ENCODE data around the gene FAH.
"Not testable (repeated sequence)": the region's sequence is repeated elsewhere in the genome, so short reads cannot be mapped to it uniquely, and the experiment has no call there.

The FAH gene

DNA sequence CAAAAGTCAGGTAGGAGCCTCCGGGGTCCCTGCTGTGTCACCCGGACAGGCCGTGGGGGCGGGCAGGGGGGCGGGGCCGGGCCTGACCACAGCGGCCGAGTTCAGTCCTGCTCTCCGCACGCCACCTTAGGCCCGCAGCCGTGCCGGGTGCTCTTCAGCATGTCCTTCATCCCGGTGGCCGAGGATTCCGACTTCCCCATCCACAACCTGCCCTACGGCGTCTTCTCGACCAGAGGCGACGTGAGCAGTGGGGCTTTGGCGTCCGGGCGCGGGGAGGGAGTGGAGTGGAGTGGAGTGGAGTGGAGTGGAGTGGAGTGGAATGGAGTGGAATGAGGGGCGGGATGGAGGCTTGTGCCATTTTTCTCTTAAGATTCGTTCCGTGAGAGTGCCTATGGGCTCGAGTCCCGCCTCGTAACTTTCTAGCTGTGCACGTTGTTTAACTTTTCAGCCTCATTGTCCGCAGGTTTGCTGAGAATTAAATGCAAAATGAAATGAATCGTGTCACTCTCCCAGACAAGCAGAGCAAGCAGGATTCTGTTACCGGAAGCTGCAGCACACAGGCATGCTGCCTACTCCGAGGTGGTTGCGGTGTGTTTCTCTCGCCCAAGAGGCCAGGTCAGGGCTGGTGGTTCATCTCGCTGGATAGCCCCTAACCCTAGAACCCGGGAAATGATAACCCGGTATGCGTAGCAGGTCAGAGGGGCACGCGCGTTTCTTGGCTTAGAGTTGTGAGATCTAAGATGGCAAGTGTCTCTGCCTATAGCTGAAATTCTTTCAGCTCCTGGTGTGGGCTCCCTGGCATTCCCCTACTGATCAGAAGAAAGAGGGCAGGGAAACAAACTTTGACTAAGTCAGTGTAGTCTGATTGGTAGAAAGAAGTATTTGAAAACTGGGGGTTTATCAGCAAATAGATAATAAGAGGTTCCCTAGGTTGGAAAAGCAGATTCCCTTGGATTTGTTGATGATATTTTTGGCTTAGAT lies at the start of gene FAH:
Gene FAH (plus strand): TSS at position 104 of the 981 bp plus-strand sequence. CDS start 56 bp downstream, at position 160.
- DNase-seq (ENCODE audit: low read depth) = peak; percentile 69

DNA sequence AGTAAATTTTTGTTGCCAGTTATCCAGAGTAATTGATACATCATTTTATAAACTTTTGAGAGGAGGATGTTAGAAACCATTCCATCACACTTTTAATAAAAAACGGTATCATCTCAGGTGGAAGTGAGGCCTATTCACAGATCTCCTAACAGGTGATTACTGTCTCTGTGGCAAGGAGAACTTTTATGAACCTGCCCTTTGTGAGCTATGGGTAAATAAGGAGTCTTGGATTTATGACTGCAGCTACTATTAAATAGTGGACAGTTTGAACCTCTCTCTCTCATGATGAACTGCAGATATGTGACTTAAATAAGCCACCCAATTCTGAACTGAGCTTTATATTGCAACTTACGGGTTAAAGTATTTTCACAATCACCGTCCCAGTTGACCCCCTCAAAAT lies 47.6 kb upstream of the FAH start:
- no peak for DNase-seq (ENCODE audit: low read depth)

DNA sequence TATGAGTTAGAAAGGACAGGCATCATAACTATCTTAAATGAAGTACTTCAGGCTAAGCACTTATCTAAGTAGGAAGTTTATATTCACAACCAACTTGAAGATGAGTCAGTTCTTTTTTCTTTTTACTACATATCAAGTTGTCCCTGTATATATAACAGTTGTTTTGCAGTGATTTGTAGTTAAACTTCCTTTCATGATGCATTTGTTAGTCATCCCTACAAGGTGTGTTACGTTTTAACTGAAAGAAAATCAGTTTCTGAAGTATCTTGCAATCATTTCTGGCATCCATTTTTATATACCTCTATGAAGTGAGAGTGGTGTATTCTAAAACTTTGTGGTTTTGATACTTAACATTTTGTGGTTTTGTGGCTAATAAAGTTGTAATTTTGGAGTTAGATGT lies 47.2 kb upstream of the FAH start:
- DNase-seq (ENCODE audit: low read depth) = peak; percentile 84

DNA sequence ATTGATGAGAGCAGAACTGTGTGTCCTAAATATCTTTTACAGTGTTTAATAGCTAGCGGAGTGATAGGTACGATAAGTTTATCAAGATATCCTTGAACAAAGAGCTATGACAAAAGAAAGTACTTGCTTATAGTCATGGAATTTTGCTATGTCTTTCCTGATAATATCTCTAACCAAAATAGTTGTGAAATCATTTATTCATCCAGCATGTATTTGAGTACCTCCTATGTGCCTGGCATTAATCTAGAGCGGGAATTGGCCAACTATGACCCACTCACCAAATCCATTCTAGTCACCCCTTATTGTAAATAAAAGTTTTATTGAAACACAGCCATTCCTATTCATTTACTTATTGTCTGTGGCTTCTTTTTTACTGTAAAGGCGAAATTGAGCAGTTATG lies 46.7 kb upstream of the FAH start:
- DNase-seq (ENCODE audit: low read depth) = peak; percentile 63

DNA sequence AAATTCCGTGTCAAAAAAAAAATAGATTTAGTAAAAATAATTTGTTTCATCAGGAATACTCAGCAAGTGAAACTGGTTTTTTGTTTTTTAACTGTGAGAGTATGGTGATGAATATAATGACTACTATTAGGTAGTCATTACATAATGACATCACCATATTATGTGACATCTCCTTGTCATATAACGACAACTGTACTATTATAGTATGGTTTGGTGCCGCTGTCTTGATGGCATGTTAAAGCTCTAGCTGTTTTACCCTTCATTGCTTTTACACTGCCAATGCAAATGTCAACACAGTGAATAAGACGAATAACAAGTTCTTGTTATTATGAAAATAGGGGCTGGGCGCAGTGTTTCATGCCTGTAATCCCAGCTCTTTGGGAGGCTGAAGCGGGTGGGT lies 45.6 kb upstream of the FAH start:
- DNase-seq (ENCODE audit: low read depth) = no peak

DNA sequence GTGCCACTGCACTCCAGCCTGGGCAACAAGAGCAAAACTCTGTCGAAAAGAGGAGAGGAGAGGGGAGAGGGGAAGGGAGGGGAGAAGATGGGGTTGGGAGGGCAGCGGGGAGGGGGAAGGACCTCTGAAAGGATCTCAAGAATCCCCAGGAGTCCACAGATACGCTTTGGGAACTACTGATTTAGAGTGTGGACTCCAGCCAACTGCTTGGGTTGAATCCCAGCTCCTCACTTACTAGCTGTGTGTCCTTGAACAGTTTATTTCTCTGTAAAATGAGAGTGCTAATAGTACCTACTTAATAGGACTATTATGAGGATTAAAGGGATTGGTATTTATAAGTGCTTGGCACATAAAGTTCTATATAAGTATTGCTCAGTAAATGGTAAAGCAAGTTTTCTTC lies 45.0 kb upstream of the FAH start:
- peak; percentile 7 for DNase-seq (ENCODE audit: low read depth)

DNA sequence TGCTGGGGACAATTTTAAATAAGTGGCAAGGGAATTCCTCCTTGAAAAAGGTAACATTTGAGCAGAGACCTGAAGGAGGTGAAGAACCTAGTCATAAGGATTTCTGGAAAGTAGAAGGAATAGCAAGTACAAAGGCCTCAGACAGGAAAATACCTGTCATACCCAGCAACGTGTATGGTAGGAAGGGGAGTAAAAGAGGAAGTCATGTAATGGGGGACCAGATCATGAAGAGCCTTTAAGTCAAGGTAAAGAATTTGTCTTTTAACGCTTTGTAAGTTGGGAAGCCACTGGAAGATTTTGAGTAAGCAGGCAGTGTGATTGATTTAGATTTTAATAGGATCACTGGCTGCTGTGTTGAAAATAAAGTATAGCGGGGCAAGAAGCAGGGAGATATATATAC lies 43.4 kb upstream of the FAH start:
- no peak for DNase-seq (ENCODE audit: low read depth)

DNA sequence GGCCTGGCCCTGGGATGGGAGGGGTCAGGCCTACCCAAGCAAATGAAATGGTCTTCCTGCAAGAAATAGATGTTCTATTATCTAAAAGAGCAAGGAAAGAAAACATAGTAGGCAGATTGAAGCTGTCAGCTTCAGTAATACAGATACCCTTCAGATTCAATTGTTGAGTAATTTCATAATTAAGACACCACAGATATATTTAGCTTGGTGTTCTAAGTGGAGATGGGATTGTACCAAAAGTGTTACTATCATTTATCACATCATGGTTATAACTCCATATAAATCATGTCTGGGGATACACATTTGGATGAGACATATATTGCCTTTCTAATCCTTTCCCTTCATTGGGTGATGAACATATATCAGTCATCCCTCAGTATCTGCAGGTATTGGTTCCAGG lies 41.9 kb upstream of the FAH start:
- no peak for DNase-seq (ENCODE audit: low read depth)

DNA sequence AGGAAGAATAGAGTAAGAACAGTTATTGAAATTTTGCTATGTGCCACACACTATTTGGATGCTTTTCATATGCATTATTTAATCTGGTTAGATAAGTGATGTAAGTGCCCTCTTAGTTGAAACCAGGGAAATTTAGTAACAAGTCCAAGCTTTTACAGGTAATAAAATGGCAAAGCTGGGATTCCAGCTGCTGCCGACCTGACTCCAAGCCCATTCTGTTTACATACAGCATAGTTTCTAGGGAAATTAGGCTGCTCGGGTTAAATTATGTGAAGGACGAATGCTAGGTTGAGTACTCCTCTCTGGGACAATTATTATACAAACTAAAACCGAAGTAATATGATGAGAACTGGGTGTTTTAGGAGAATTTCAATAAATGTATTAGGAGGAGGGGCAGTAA lies 38.7 kb upstream of the FAH start:
- no peak for DNase-seq (ENCODE audit: low read depth)

DNA sequence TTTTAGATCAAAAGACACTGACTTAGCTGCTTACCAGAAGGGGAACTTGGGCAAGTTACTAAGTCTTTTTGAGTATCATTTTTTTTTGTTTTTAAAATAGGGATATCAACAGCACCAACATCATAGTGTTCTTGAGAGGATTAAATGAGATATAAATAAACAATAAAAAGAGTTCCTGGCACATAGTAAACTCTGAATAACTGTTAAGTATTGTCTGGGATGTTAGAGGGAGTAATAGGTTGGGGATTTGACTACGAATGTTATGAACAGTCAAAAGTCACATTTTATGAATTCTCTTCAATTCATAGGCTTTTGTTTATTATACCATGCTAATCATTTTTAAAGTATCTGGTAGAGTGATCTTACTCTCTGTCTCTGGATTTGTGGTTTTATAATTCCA lies 37.8 kb upstream of the FAH start:
- no peak for DNase-seq (ENCODE audit: low read depth)

DNA sequence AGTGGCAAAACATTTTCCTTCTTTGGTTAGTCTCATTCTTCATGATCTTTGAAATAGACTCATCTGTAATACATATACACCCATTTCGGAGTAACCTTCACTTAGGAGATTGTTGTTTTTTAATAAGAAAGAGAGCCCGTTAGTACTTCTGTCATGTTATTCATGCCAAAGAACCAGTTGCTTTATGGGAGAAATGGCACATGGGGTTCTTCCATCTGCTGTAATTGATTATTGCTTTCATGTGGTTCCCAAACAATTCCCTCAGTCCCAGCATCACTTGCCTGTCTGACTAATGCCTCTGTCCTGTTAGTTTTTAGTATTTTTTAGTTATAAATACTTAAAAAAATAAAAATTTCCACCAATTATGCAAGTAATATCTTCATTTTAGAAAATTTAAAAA lies 33.8 kb upstream of the FAH start:
- DNase-seq (ENCODE audit: low read depth) = no peak

DNA sequence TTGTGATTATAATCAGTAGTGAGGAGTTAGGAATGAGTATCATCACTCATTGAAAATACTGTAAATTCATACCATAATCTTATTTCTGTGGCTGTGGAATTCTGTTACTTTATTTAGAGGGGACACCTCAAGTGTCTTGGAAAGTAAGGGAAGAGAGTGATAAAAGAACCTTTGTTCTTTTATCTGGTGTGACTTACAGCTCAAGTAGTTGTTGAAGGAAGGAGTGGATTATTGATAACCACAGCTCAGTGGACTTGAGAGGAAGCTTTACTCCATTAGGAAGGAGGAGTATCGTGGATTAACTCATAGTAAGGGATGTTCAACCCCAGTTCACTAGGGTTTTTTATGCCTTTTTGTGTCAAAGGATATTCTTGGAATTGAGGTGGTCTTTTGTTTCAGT lies 32.2 kb upstream of the FAH start:
- no peak for DNase-seq (ENCODE audit: low read depth)

DNA sequence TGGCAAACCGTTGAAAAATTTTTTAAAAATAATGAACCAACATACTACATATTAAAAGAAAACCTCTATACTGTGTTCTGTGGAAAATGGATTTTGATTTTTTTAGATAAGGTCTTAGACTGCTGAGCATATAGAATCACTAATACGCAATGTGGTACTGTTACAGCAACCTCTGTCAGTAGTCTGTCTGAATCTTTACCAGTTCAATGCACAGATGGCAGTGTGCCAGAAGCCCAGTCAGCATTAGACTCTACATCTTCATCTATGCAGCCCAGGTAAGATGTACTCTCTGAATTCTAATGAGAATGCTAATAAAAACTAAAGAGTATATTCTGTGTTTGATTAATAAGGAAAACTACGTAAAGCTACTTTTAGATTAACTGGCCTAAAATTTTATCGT lies 31.3 kb upstream of the FAH start:
- DNase-seq (ENCODE audit: low read depth) = no peak

DNA sequence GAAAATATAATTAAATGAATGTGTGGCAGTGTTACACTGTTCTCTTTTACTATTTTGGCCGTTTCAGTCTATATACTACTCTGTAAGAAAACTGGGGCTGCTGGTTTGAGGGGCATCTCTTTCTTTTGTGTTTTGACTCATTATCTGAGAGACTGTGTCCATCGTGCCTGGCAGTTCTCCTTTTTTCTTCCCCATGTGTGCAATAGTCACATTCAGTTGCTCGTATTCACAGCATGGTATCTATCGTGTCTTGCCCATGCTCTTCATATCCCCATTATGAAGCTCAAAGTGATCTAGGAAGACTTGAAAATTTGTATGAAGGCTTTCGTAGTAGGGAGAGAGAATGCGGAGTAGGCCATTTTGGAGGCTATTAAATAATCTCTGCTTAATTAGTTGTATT lies 29.8 kb upstream of the FAH start:
- no peak for DNase-seq (ENCODE audit: low read depth)

DNA sequence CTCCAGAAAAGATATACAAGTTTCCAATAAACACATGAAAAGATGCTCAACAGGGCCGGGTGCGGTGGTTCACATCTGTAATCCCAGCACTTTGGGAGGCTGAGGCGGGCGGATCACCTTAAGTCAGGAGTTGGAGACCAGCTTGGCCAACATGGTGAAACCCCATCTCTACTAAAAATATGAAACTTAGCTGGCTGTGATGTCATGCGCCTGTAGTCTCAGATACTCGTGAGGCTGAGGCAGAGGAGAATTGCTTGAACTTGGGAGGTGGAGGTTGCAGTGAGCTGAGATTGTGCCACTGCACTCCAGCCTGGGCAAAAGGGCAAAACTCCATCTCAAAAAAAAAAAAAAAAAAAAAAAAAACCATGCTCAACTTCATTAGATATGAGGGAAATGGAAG lies 25.5 kb upstream of the FAH start:
- DNase-seq (ENCODE audit: low read depth) = not testable (repeated sequence)

DNA sequence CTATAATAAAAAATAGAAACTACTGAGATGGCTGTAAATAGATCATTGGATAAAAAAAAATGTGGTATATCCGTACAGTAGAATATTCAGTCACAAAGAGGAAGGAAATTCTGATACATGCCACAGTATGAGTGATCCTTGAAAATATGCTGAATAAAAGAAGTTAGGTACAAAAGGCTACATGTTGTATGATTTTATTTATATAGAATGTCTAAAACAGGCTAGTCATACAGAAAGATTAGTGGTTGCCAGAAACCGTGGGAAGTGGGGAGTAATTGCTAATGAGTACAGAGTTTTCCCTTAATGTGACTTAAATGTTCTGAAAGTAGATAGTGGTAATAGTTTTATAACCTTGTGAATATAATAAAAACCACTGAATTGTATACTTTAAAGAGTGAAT lies 24.9 kb upstream of the FAH start:
- peak; percentile 66 for DNase-seq (ENCODE audit: low read depth)

DNA sequence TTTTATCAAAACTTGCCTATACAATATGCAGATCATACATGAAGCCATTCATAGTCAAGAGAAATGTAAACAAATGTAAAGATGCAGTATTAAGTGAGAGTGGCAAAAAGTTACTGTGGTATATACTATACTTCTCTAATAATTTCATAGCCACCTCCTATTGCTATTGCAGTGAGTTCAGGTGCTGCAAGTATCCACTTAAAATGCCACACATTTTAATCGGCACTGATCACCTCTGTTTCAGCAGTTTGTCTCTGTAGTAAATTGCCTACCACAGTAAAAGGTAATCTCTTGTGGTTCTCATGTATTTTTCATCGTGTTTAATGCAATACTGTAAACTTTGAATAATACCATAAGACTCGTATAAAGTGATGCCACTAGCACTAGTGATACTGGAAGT lies 20.4 kb upstream of the FAH start:
- no peak for DNase-seq (ENCODE audit: low read depth)

DNA sequence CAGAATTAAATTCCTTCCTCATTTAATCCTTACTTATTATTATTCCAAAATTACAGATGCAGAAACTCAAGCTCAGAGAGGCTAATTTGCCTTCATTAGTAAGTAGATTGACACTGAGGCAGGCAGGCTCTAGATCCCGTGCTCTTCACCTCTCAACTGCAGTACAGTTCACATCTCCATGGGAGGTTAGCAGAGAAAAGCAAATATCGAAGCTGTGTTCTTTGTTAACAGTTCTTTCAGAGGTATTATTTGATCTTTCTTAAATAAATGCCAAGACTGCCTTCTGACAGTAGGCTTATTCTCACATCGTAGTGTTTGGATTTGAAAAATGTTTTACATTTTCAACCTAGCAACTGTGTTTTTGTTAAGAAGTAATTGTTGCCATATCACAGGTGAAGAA lies 15.9 kb upstream of the FAH start:
- no peak for DNase-seq (ENCODE audit: low read depth)

DNA sequence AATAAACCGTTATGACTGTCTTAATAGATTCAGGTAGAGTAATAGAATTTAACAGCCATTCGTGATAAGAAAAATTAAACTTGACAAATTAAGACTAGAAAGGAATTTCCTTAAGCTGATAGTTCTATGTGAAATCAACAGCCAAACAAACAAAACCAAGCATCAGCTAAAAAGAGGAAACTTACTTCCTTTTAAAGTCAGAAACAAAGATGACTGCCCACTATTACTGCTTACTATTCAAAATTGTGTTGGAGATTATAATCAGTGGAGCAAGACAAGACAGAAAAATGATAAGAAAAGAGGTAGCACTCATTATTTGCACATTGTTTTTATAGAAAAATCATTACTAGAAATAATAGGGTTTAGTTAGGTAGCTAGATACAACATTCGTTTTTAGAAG lies 13.8 kb upstream of the FAH start:
- no peak for DNase-seq (ENCODE audit: low read depth)

DNA sequence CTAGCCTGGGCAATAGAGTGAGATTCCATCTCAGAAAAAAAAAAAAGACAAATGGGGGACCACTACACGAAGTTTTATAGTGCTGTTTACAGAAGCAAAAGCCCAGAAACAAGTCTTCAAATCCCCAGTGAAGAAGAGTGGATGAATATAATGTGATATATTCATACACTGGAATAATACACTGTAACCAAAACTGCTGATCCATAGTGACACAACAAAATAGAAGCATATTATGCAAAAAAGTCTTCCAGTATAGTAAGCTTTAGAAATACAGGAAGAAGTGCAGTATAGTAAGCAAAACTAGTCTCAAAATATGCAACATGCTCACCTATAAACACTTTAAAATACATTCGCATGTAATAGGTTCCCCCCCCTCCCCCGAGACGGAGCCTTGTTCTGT lies 11.9 kb upstream of the FAH start:
- no peak for DNase-seq (ENCODE audit: low read depth)

DNA sequence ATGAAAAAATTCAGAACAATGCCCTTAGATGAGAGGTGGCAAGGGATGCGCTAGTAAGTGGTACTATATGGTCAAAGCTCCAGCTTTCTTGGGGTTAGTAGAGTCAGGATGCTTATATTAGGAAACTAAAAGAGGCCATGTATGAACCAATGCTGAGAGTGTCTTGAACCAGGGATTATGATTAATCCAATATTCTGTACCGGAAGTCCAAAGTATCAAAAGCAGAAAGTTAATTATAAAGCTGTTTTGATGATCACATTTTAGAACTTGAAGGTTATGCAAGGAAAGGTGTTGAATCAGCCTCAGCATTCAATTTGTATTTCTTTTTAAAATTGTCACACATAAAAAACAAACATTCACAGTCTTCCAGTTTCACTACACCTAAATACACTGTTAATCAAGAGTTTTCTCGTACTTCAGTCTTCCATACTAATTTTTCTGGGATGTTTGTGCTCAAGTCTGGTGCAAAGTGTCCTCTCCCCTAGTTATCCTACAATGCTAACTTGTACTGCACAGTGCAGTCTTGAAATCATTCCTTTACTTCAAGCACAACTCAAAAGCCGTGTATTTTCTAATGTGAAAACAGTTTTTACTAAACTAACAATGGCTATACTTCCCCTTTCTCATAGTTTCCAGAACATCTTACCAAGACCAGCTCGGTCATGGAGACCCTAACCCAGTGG lies 10.7 kb upstream of the FAH start:
- DNase-seq (ENCODE audit: low read depth) = no peak

DNA sequence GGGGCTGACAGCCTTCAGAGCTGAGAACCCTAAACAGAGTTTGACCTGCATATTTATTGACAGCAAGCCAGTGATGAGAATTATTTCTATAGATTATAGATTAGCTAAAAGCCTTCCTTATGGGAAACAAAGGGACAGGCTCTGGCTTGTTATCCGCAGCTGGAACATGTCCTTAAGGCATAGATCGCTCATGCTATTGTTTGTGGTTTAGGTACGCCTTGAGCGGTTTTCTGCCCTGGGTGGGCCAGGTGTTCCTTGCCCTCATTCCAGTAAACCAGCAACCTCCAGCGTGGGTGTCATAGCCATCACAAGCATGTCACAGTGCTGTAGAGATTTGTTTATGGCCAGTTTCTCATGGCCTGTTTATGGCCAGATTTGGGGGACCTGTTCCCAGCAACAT lies 10.2 kb upstream of the FAH start:
- DNase-seq (ENCODE audit: low read depth) = no peak

DNA sequence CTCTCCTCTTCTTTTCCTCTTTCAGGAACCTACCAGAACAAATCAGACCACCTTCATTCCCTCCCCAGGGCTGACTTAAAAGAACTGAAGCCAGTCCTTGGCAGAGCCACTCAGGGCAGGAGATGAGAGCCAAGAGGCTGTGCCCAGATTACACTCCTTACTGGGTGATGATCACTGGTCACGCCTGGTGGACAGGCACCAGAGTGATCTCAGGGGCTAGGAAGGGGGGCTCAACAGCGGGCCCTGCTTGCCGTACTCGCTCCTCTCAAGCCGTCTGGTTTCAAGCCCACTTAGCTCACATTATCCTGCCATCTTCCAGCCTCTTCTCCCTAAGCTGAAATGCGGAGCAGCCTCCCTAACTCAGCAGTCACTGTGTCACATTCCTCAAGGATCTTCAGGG lies 1.7 kb upstream of the FAH start:
- DNase-seq (ENCODE audit: low read depth) = no peak

DNA sequence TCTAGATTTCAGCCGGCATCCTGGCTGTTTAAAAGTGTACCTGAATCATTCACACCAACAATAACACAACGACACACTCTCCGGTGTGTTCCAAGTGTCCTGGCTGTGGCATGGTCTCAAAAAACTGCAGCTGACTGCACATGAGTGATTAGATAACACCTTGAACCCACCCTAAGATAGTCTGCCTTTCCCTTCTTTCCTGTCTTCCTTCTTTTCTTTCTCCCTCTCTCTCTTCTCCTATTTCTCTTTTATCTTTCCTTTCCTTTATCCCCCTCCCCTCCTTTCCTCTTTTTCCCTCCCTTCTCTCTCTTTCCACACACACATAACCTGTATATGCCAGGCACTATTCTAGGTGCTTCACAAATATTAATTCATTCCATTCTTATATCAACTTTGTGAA lies 1.2 kb upstream of the FAH start:
- DNase-seq (ENCODE audit: low read depth) = no peak

All from iris pigment epithelial cell (primary cell).